ENCODE results near the gene YBEY.
"Not testable (repeated sequence)": the region's sequence is repeated elsewhere in the genome, so short reads cannot be mapped to it uniquely, and the experiment has no call there.

Gene YBEY

GRCh38 chr21:46285761-46286647, at the start of gene YBEY:
Gene YBEY, plus strand, starts transcription at chr21:46286342. Its CDS starts 572 bp downstream, at chr21:46286914.
- peak; percentile 21; the same call in 1 of the 2 replicates for TF ChIP-seq CTCF (IDR thresholded peaks at IDR 0.05; ENCODE audit: control insufficient read depth, extremely low read depth, insufficient read depth)
- peak; percentile 64 for DNase-seq (ENCODE audit: low read depth)

GRCh38 chr21:46237474-46237873, 48.7 kb upstream of the YBEY start:
- no peak for TF ChIP-seq CTCF (IDR thresholded peaks at IDR 0.05; ENCODE audit: control insufficient read depth, extremely low read depth, insufficient read depth)
- DNase-seq (ENCODE audit: low read depth) = no peak
- H3K4me3 ChIP-seq (ENCODE audit: low read depth, low read length) = no peak overlapping the region

More at GRCh38 chr21:46285761-46286647, at the start of gene YBEY:
- peak within 1 kb of the TSS; percentile 57 for H3K4me3 ChIP-seq (ENCODE audit: low read depth, low read length)

- TF ChIP-seq CTCF (IDR thresholded peaks at IDR 0.05; ENCODE audit: control insufficient read depth, extremely low read depth, insufficient read depth) = no peak
- H3K4me3 ChIP-seq (ENCODE audit: low read depth, low read length) = no peak overlapping the region
- DNase-seq (ENCODE audit: low read depth) = no peak
Observed at GRCh38 chr21:46239817-46240325, 46.3 kb upstream of the YBEY start.

- DNase-seq (ENCODE audit: low read depth); H3K4me3 ChIP-seq (ENCODE audit: low read depth, low read length): not testable (repeated sequence)
Observed at GRCh38 chr21:46241577-46241976, 44.6 kb upstream of the YBEY start.

GRCh38 chr21:46243325-46243724, 42.8 kb upstream of the YBEY start:
- no peak for TF ChIP-seq CTCF (IDR thresholded peaks at IDR 0.05; ENCODE audit: control insufficient read depth, extremely low read depth, insufficient read depth)
- no peak for DNase-seq (ENCODE audit: low read depth)
- no peak overlapping the region for H3K4me3 ChIP-seq (ENCODE audit: low read depth, low read length)

GRCh38 chr21:46243960-46244361, 42.2 kb upstream of the YBEY start:
- no peak for TF ChIP-seq CTCF (IDR thresholded peaks at IDR 0.05; ENCODE audit: control insufficient read depth, extremely low read depth, insufficient read depth)
- H3K4me3 ChIP-seq (ENCODE audit: low read depth, low read length) = no peak overlapping the region
- DNase-seq (ENCODE audit: low read depth) = no peak

- DNase-seq (ENCODE audit: low read depth) = no peak
- no peak overlapping the region for H3K4me3 ChIP-seq (ENCODE audit: low read depth, low read length)
- no peak for TF ChIP-seq CTCF (IDR thresholded peaks at IDR 0.05; ENCODE audit: control insufficient read depth, extremely low read depth, insufficient read depth)
Observed at GRCh38 chr21:46244602-46245001, 41.5 kb upstream of the YBEY start.

Measured in LNCaP clone FGC (cell line).